IMR-90 (cell line): ENCODE data around the gene CENPP. TPM values are rescaled to one million over a fixed set of nuclear protein-coding genes. Genes with fewer than 3 reads are reported as not detected.
"Not testable (repeated sequence)": the region's sequence is repeated elsewhere in the genome, so short reads cannot be mapped to it uniquely, and the experiment has no call there.

Source experiments
- ATAC-seq: fragments of 200-7000 bp; cut with Tn5 transposase; 2 replicates; pipeline ENCODE4 v1.9.1; 2020; ENCODE audit warnings: low read depth, mild to moderate bottlenecking, moderate library complexity
- BruUV-seq: library from RNA; stranded (reverse); fragments of 400-500 nt; replicated peaks from 2 replicates; lab custom pipeline; 2021; lab: Mats Ljungman, UMichigan
- CTCF ChIA-PET: fragments of 300-600 bp; formaldehyde crosslinking; extraction: SDS; loops from one replicate; lab custom pipeline; 2021; ENCODE audit warnings: antibody characterized with exemption; lab: Yijun Ruan, JAX
- POLR2A ChIA-PET: fragments of 300-600 bp; sonication (Branson Sonifier 250); formaldehyde crosslinking; loops from one replicate; lab custom pipeline; 2022; ENCODE audit warnings: antibody characterized with exemption; ENCODE audit not compliant: unreplicated experiment; lab: Charles Lee
- DNase-seq: peaks from one replicate; pipeline ENCODE4 v3.0.0; 2013
- H2AFZ ChIP-seq: replicated peaks from 2 replicates; pipeline ENCODE3; 2013; ENCODE audit warnings: low read length, mild to moderate bottlenecking; ENCODE audit not compliant: poor library complexity
- H2AK5ac ChIP-seq: 2 replicates; pipeline ENCODE4 v1.6.1; 2013; ENCODE audit warnings: low read depth, low read length, inconsistent platforms
- H2AK9ac ChIP-seq: replicated peaks from 2 replicates; pipeline ENCODE3; 2013; ENCODE audit warnings: mild to moderate bottlenecking, low read depth, low read length, moderate library complexity; ENCODE audit not compliant: poor library complexity
- H2BK120ac ChIP-seq: 2 replicates; pipeline ENCODE4 v1.6.1; 2013; ENCODE audit warnings: low read depth, low read length, inconsistent platforms
- H2BK15ac ChIP-seq: 3 replicates; pipeline ENCODE4 v1.6.1; 2013; ENCODE audit warnings: low read depth, low read length, inconsistent platforms
- H2BK20ac ChIP-seq: 2 replicates; pipeline ENCODE4 v1.6.1; 2013; ENCODE audit warnings: low read depth, mild to moderate bottlenecking, inconsistent platforms, low read length, moderate library complexity
- H2BK5ac ChIP-seq: 2 replicates; pipeline ENCODE4 v1.6.1; 2013; ENCODE audit warnings: mild to moderate bottlenecking, low read depth, low read length, inconsistent platforms; ENCODE audit not compliant: poor library complexity, severe bottlenecking
- H3K14ac ChIP-seq: replicated peaks from 2 replicates; pipeline ENCODE4 v1.6.1; 2013; ENCODE audit warnings: low read depth, low read length, inconsistent platforms
- H3K18ac ChIP-seq: 2 replicates; pipeline ENCODE4 v1.6.1; 2013; ENCODE audit warnings: low read depth, low read length, control low read depth
- H3K23ac ChIP-seq: 2 replicates; pipeline ENCODE4 v1.6.1; 2013; ENCODE audit warnings: low read depth, low read length, inconsistent platforms
- H3K27ac ChIP-seq: 2 replicates; pipeline ENCODE4 v1.5.1; 2013; ENCODE audit warnings: mild to moderate bottlenecking, control low read depth, low read length; ENCODE audit not compliant: insufficient read depth
- H3K27me3 ChIP-seq: 2 replicates; pipeline ENCODE4 v1.6.1; 2013; ENCODE audit warnings: low read length; ENCODE audit not compliant: control insufficient read depth, insufficient read depth
- H3K36me3 ChIP-seq: 2 replicates; pipeline ENCODE4 v1.6.1; 2013; ENCODE audit warnings: low read length, mixed read lengths; ENCODE audit not compliant: control insufficient read depth, insufficient read depth
- H3K4ac ChIP-seq: 2 replicates; pipeline ENCODE4 v1.6.1; 2013; ENCODE audit warnings: low read depth, low read length, inconsistent platforms
- H3K4me1 ChIP-seq: 2 replicates; pipeline ENCODE4 v1.6.1; 2013; ENCODE audit warnings: low read length, mixed read lengths; ENCODE audit not compliant: control insufficient read depth, insufficient read depth
- H3K4me2 ChIP-seq: 2 replicates; pipeline ENCODE4 v1.6.1; 2013; ENCODE audit warnings: low read depth, mild to moderate bottlenecking, control low read depth, low read length, moderate library complexity
- H3K4me3 ChIP-seq: 2 replicates; pipeline ENCODE4 v1.5.1; 2013; ENCODE audit warnings: low read depth, mild to moderate bottlenecking, control low read depth, low read length, moderate library complexity; ENCODE audit not compliant: insufficient read depth
- H3K56ac ChIP-seq: 2 replicates; pipeline ENCODE4 v1.6.1; 2013; ENCODE audit warnings: low read length, inconsistent platforms; ENCODE audit not compliant: insufficient read depth; ENCODE audit errors: extremely low read depth
- H3K79me1 ChIP-seq, 2 experiments: 2 replicates each; pipeline ENCODE4 v1.6.1; 2013; ENCODE audit warnings: low read length in 2 of 2, inconsistent platforms in 1 of 2, low read depth in 1 of 2
- H3K9ac ChIP-seq: 2 replicates; pipeline ENCODE4 v1.6.1; 2013; ENCODE audit warnings: low read depth, low read length, control low read depth
- H3K9me1 ChIP-seq: 2 replicates; pipeline ENCODE4 v1.6.1; 2013; ENCODE audit warnings: low read length, inconsistent platforms; ENCODE audit not compliant: insufficient read depth
- H3K9me3 ChIP-seq: 2 replicates; pipeline ENCODE4 v1.6.1; 2013; ENCODE audit warnings: low read length; ENCODE audit not compliant: control insufficient read depth, insufficient read depth
- H4K20me1 ChIP-seq: 2 replicates; pipeline ENCODE4 v1.6.1; 2013; ENCODE audit warnings: low read length, inconsistent platforms; ENCODE audit not compliant: insufficient read depth
- H4K5ac ChIP-seq: 2 replicates; pipeline ENCODE4 v1.6.1; 2013; ENCODE audit warnings: mild to moderate bottlenecking, low read depth, low read length, control low read depth
- H4K8ac ChIP-seq, 2 experiments: 2 replicates each; pipeline ENCODE4 v1.6.1; 2013; ENCODE audit warnings: low read depth in 2 of 2, low read length in 2 of 2, control low read depth in 1 of 2, inconsistent platforms in 1 of 2
- H4K91ac ChIP-seq: 2 replicates; pipeline ENCODE4 v1.6.1; 2013; ENCODE audit warnings: low read depth, low read length, inconsistent platforms; ENCODE audit not compliant: insufficient read depth
- WGBS, 2 experiments: methylation state at CpG; one replicate each; pipeline versions ENCODE4 v1.1.5 to v1.1.7; 2013; ENCODE audit warnings: missing lambda C conversion rate in 2 of 2; ENCODE audit not compliant: insufficient read length in 1 of 2; ENCODE audit errors: extremely low coverage in 2 of 2; 5-methylcytosine and 5-hydroxymethylcytosine counted together
- dilution Hi-C: fragments of 300-500 bp; cut with HindIII; formaldehyde crosslinking; loops from one replicate; pipeline ENCODE4 v1.14.3; 2018; ENCODE audit warnings: low sequenced_read_pairs; ENCODE audit not compliant: unreplicated experiment
- in situ Hi-C: fragments of 300-500 bp; cut with MboI; formaldehyde crosslinking; loops from 3 replicates; pipeline ENCODE4 v1.14.3; 2019; ENCODE audit warnings: low sequenced_read_pairs, inconsistent platforms, mixed read lengths
- intact Hi-C: fragments of 100-400 bp; cut with micrococcal nuclease; formaldehyde crosslinking; loops from 2 replicates; pipeline ENCODE4 v1.10.0; 2022
- polyA plus RNA-seq, 3 experiments: library from polyadenylated mRNA; depleted of rRNA; stranded (reverse); fragments of >200 nt; gene quantifications; 2 replicates each; pipeline ENCODE4 v1.2.3, GENCODE V29; 2012; ENCODE audit warnings: low replicate concordance in 1 of 3
- total RNA-seq: library from RNA; depleted of rRNA; stranded (reverse); fragments of >200 nt; gene quantifications from 2 replicates; pipeline ENCODE4 v1.2.3, GENCODE V29; 2012

CENPP gene
- total and polyA plus RNA-seq, 2 of the 4 experiments (the other 2 are of a cell fraction): 1.4 to 2.0 TPM

DNA sequence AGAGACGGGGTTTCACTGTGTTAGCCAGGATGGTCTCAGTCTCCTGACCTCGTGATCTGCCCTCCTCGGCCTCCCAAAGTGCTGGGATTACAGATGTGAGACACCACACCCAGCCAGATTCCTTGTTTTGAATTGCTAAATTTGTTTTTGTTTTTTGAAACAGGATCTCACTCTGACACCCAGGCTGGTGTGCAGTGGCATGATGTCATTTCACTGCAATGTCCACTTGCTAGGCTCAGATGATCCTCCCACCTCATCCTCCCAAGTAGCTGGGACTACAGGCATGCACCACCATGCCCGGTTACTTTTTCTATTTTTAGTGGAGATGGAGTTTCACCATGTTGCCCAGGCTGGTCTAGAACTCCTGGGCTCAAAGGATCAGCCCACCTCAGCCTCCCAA lies 85.4 kb downstream of the CENPP start:
- H3K27me3 ChIP-seq, H3K18ac ChIP-seq, in situ Hi-C loops, H2BK5ac ChIP-seq, H2BK20ac ChIP-seq, H3K14ac ChIP-seq, DNase-seq, H2AFZ ChIP-seq, H3K79me1 ChIP-seq, H4K8ac ChIP-seq, H3K23ac ChIP-seq, H3K27ac ChIP-seq, H3K4me3 ChIP-seq, H3K56ac ChIP-seq, BruUV-seq, H3K36me3 ChIP-seq, H4K5ac ChIP-seq, POLR2A ChIA-PET, H2BK15ac ChIP-seq, H4K91ac ChIP-seq, intact Hi-C loops, dilution Hi-C loops, H2AK5ac ChIP-seq, H3K9ac ChIP-seq, ATAC-seq, H3K9me3 ChIP-seq, H3K4me2 ChIP-seq, H3K4ac ChIP-seq, H3K9me1 ChIP-seq, H2AK9ac ChIP-seq, H2BK120ac ChIP-seq, H4K20me1 ChIP-seq, H3K4me1 ChIP-seq: not testable (repeated sequence)
- CTCF ChIA-PET: interaction anchor here (0.6 kb wide), 1 partner anchor 18 kb away, joined by 3 read pairs; no protein-coding TSS in a partner anchor
- no CpG with 5 or more reads among the region's 4 CpGs for WGBS, 2 experiments
